Measurements from ENCODE around the gene CD6. TPM values are rescaled to one million over a fixed set of nuclear protein-coding genes. Genes with fewer than 3 reads are reported as not detected.
A peak's percentile ranks its signal among the peaks of the same experiment; 100 is the strongest.

Gene CD6
- total RNA-seq, 6 experiments from 2014 or later: 0.29 to 2.4 (median 0.52) TPM

DNA sequence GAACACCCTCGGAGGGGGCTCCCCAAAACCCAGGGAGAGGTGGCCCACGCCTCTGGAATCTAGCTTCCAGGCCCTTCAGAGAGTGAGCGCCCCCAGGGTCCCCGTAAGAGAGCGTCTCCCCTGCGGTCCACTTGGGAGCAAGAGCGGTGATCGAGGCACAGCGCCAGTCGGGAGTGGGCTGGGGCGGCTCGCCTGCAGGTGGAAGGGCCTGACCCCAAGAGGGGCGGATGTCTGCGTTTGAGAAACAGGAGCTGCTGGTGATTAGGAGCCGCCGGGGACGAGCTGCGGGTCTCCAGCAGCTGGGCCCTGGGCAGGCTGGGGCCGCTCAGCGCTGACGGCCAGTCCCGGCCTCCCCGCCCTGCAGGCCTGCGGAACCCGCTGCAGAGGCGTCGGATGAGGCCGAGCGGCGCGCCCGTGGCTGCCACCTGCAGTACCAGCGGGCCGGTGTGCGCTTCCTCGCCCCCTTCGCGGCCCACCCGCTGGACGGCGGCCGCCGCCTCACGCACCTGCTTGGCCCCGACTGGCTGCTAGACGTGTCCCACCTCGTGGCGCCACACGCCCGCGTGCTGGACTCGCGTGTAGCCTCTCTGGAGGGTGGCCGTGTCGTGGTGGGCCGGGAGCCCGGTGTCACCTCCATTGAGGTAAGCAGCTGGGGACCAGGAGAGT is 37.2 kb upstream of the CD6 start:
- no peak for DNase-seq
- intact Hi-C loops (cut with DNase I): no loop called here
- Histone ChIP-seq H3K36me3 (no peaks in the 10 kb centered on the region), H3K27ac (no peak overlapping the region), H3K9me3 (no peaks in the 10 kb centered on the region), H3K27me3 (no peaks in the 10 kb centered on the region), H3K4me1 (no peaks in the 10 kb centered on the region), H3K4me3 (no peak overlapping the region)
- WGBS (ENCODE audit: insufficient coverage, low coverage, low lambda C conversion rate, missing lambda C conversion rate): 78% methylated on average over 9 of the region's 57 CpGs
- ATAC-seq: no peak
- TF ChIP-seq POLR2A (IDR thresholded peaks at IDR 0.05) (no peak), CTCF (IDR thresholded peaks at IDR 0.05) (no peak)

DNA sequence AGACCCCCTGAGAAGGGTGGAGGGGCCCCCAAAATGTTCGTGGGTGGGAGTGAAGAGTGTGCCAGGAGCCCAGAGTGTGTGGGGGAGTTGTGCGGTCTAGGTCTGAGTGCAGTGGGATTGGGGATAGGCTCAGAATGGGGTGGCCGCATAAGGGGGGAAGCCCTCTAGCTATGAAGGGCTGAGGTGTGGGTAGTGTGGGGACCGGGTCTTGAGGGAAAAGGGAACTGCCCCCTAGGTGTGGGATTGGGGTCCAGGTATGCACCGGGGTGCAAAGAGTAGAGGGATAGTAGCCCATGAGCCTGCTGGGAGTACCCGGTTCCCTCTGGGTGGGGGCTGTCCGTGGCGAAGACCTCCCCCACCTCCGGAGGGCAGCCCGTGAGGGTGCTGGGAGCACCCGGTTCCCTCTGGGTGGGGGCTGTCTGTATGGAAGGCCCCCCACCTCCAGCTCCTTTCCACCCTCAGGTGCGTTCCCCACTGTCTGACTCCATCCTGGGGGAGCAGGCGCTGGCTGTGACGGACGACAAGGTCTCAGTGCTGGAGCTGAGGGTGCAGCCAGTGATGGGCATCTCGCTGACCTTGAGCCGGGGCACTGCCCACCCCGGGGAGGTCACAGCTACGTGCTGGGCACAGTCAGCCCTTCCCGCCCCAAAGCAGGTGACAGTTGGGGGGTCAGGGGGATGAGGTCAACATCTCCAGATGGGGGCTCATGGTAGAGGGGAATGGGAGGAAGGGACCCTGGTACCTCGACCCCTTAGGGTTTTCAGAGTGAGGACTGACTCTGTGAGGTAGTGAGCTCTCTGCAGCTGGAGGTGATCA is 36.5 kb upstream of the CD6 start:
- ATAC-seq (no peak), DNase-seq (no peak)
- intact Hi-C loops (cut with DNase I): no loop called here
- WGBS (ENCODE audit: insufficient coverage, low coverage, low lambda C conversion rate, missing lambda C conversion rate): 70% methylated on average over 5 of the region's 21 CpGs
- no peaks in the 10 kb centered on the region for H3K9me3 ChIP-seq
- TF ChIP-seq POLR2A (IDR thresholded peaks at IDR 0.05) (no peak), CTCF (IDR thresholded peaks at IDR 0.05) (no peak)
- H3K4me1 ChIP-seq: no peaks in the 10 kb centered on the region
- H3K36me3 ChIP-seq: no peaks in the 10 kb centered on the region
- no peak overlapping the region for H3K27ac ChIP-seq
- H3K4me3 ChIP-seq: no peak overlapping the region
- H3K27me3 ChIP-seq: no peaks in the 10 kb centered on the region

DNA sequence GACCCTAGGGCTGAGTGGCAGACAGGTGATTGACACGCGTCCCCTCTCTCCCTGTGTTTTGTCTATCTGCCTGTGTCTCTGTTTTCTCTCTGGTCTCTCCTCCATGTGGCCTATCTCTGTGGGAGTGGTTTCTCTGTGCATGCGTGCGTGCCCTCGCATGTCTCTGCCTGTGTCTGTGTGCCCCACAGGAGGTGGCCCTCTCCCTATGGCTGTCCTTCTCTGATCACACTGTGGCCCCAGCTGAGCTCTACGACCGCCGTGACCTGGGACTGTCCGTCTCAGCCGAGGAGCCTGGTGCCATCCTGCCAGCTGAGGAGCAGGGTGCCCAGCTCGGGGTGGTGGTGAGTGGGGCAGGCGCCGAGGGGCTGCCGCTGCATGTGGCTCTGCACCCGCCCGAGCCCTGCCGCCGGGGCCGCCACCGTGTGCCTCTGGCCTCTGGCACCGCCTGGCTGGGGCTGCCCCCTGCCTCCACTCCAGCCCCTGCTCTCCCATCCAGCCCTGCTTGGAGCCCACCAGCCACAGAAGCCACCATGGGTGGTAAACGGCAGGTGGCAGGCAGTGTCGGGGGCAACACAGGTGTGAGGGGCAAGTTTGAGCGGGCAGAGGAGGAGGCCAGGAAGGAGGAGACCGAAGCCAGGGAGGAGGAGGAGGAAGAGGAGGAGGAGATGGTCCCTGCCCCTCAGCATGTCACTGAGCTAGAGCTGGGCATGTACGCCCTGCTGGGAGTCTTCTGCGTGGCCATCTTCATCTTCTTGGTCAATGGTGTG is 35.6 kb upstream of the CD6 start:
- H3K9me3 ChIP-seq: no peaks in the 10 kb centered on the region
- H3K27ac ChIP-seq: no peak overlapping the region
- H3K27me3 ChIP-seq: no peaks in the 10 kb centered on the region
- no peaks in the 10 kb centered on the region for H3K4me1 ChIP-seq
- WGBS (ENCODE audit: insufficient coverage, low coverage, low lambda C conversion rate, missing lambda C conversion rate): 77% methylated on average over 9 of the region's 27 CpGs
- no peaks in the 10 kb centered on the region for H3K36me3 ChIP-seq
- ATAC-seq (peak in 3 of 4 donors; percentile 2 to 6 (median 6)), DNase-seq (no peak)
- intact Hi-C loops (cut with DNase I): no loop called here
- TF ChIP-seq POLR2A (IDR thresholded peaks at IDR 0.05) (no peak), CTCF (IDR thresholded peaks at IDR 0.05) (no peak)
- H3K4me3 ChIP-seq: no peak overlapping the region

DNA sequence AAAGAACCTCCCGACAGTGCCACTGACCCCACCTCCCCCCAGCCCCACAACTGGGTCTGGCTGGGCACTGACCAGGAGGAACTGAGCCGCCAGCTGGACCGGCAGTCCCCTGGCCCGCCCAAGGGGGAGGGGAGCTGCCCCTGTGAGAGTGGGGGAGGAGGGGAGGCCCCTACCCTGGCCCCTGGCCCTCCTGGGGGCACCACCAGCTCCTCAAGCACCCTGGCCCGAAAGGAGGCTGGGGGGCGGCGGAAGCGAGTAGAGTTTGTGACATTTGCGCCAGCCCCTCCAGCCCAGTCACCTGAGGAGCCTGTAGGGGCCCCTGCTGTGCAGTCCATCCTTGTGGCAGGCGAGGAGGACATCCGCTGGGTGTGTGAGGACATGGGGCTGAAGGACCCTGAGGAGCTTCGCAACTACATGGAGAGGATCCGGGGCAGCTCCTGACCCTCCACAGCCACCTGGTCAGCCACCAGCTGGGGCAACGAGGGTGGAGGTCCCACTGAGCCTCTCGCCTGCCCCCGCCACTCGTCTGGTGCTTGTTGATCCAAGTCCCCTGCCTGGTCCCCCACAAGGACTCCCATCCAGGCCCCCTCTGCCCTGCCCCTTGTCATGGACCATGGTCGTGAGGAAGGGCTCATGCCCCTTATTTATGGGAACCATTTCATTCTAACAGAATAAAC is 34.9 kb upstream of the CD6 start:
- Histone ChIP-seq H3K4me3 (no peak overlapping the region), H3K9me3 (no peaks in the 10 kb centered on the region), H3K4me1 (no peaks in the 10 kb centered on the region), H3K27ac (peak overlapping the region in 2 of 3 donors; percentile 30 to 37), H3K27me3 (no peaks in the 10 kb centered on the region), H3K36me3 (peaks cover 0 to 6% (median 0%) of the 10 kb centered on the region in 4 donors)
- WGBS (ENCODE audit: insufficient coverage, low coverage, low lambda C conversion rate, missing lambda C conversion rate): 86% methylated on average over 1 of the region's 18 CpGs
- intact Hi-C loops (cut with DNase I): no loop called here
- no peak for TF ChIP-seq CTCF (IDR thresholded peaks at IDR 0.05)
- DNase-seq: no peak
- ATAC-seq: peak in 2 of 4 donors; percentile 5 to 7

Data from right lobe of liver (tissue), 6 donors.